Activated CD4-positive, alpha-beta memory T cell treated with anti-CD3 and anti-CD28 coated beads, Interleukin-2, amount 10 ng/mL, durations not matched to agents 7 days and 5 days (primary cell): ENCODE data around the gene OR10G3. TPM values are rescaled to one million over a fixed set of nuclear protein-coding genes. Genes with fewer than 3 reads are reported as not detected.

Experiments
- CTCF ChIA-PET: fragments of 350-600 bp; sonication (Branson Sonifier 250); formaldehyde crosslinking; loops from one replicate; lab custom pipeline; 2021; ENCODE audit warnings: antibody characterized with exemption, inconsistent platforms; lab: Charles Lee
- POLR2A ChIA-PET: fragments of 350-600 bp; sonication (Branson Sonifier 250); formaldehyde crosslinking; loops from one replicate; lab custom pipeline; 2021; ENCODE audit warnings: antibody characterized with exemption; lab: Charles Lee
- DNase-seq: peaks from one replicate; pipeline ENCODE4 v3.0.0-alpha.2; 2020
- H3K27ac Mint-ChIP-seq: one replicate; pipeline ENCODE4 v1.8.0; 2021; ENCODE audit warnings: mild to moderate bottlenecking, mixed read lengths
- H3K27me3 Mint-ChIP-seq: one replicate; pipeline ENCODE4 v1.8.0; 2021; ENCODE audit warnings: mixed read lengths
- H3K36me3 Mint-ChIP-seq: one replicate; pipeline ENCODE4 v1.8.0; 2021; ENCODE audit warnings: low read depth, mixed read lengths
- H3K4me1 Mint-ChIP-seq: one replicate; pipeline ENCODE4 v1.8.0; 2021; ENCODE audit warnings: mixed read lengths
- H3K4me3 Mint-ChIP-seq: one replicate; pipeline ENCODE4 v1.8.0; 2021; ENCODE audit warnings: mild to moderate bottlenecking, mixed read lengths
- H3K9me3 Mint-ChIP-seq: one replicate; pipeline ENCODE4 v1.8.0; 2021; ENCODE audit warnings: mixed read lengths
- total RNA-seq, 2 experiments: library from RNA; stranded (reverse); gene quantifications; one replicate each; pipeline ENCODE4 v1.2.3, GENCODE V29; 2021

OR10G3 gene
- total RNA-seq, 2 experiments from 2014 or later, result not detected

DNA sequence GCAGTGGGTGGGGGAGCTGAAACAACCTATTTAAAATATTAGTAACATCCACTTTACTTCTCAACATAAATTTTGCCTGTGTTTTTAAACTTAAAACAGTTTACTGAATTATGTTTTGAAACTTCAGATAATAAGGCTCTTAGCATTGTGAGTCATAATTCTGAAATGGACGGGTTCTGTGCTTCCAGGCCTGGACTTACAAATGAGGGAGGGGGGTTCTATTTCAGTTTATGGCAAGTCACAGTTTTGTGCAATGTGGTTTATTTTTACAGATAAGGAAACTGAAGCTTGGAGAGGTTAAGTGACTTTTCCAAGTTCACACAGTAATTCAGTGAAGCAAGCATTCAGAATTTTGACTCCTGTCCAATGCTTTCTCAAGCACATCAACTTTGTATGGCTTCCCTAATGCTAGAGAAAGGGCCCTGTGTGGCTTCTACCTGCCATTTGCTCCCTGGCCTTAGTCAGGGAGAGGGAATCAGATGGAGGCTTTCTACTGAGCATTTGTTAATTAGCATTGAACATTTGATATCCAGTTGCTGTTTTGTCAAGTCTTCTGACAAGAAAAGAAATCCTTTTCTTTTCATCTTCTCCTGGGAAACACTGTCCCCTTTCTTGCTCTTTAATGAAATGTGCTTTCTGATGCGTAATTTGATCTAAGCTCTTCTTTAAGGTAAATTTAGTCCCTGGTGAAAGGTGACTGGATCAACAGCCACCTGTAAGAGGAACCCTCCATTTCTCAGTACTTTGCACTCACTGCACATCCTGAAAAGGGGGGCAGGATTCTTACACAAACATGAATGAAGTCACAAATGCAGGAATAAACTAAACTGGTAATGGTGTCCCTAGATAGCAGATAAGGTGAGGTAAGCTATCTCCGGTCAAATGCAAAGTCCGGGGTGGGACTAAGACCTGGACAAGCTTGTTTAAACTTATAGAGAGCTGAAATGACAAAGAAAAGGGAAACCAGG lies 51.2 kb downstream of the OR10G3 start:
- Mint-ChIP-seq H3K9me3 (no peaks in the 10 kb centered on the region), H3K27me3 (peaks cover 16% of the 10 kb centered on the region), H3K27ac (no peak overlapping the region), H3K36me3 (no peaks in the 10 kb centered on the region), H3K4me3 (no peak overlapping the region), H3K4me1 (peaks cover 10% of the 10 kb centered on the region)
- POLR2A ChIA-PET, result no interaction called here
- DNase-seq, result no peak
- CTCF ChIA-PET, result interaction anchor here (1.5 to 1.9 kb wide), 2 partner anchors 15 to 31 kb away, joined by 4 to 5 read pairs; no protein-coding TSS in a partner anchor

DNA sequence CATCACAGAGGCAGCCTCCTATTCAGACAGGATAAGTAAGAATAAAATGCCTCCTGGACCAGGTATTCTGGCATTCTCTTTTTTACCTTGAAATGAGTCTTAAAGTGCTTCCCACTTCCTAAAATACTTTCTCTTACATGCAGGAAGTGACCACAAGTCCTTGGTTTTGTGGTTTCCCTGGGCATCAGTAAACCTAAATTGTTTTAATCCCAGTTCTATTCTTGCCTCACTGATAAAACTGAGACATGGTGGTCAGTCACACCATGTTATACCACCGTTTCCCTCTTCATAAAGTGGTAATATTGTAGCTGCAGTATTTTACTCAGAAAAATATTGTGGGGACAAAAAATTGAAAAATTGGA lies 52.6 kb downstream of the OR10G3 start:
- DNase-seq, result no peak
- Mint-ChIP-seq H3K9me3 (no peaks in the 10 kb centered on the region), H3K36me3 (no peaks in the 10 kb centered on the region), H3K4me3 (peak overlapping the region; percentile 71), H3K27me3 (peaks cover 12% of the 10 kb centered on the region), H3K4me1 (peaks cover 10% of the 10 kb centered on the region), H3K27ac (no peak overlapping the region)
- ChIA-PET CTCF (interaction anchor here (0.8 kb wide), 1 partner anchor 70 kb away, joined by 3 read pairs; no protein-coding TSS in a partner anchor), POLR2A (interaction anchor here (1.3 to 6.8 kb wide), 2 partner anchors 10 to 15 kb away, joined by 5 to 50 read pairs; partner anchors contain the start of gene METTL3)

DNA sequence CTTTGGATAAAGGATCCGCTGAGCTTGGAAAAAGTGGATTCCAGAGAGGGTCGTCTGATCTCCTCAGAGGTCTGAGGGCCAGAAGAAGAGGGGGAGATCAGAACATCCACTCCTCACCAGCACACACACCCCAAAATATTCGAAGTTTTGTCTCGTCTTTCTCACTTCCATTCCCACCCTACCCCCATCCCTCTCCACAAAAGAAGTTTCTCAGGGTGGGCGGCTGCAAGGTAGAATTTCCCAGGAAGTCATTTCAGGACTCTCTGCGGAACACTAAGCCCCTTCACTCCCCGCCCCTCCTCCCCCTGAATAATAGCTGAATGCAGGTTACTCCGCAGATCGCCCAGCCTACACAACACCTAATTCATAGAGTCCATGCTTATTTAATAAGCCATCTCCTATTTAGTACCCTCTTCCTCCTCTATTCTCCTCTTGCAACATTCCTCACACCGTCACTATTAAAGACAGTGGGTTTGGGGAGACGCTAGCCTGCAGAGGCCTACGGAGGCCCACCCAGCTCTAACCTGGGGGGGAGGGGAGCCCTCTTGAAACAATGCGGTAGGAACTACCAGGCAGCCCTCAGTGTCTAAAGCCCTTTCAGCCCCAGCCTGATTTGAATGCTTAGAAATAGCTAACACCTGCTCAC lies 53.1 kb downstream of the OR10G3 start:
- Mint-ChIP-seq H3K36me3 (no peaks in the 10 kb centered on the region), H3K27me3 (peaks cover 10% of the 10 kb centered on the region), H3K4me1 (peaks cover 10% of the 10 kb centered on the region), H3K4me3 (peak overlapping the region; percentile 71), H3K9me3 (no peaks in the 10 kb centered on the region), H3K27ac (no peak overlapping the region)
- DNase-seq, result no peak
- ChIA-PET POLR2A (interaction anchor here (1.2 to 6.8 kb wide), 3 partner anchors 10 to 28 kb away, joined by 5 to 50 read pairs (median 5); partner anchors contain the start of gene METTL3), CTCF (interaction anchor here (0.6 to 1.2 kb wide), 4 partner anchors 28 to 70 kb away, joined by 3 to 7 read pairs (median 4); no protein-coding TSS in a partner anchor)

DNA sequence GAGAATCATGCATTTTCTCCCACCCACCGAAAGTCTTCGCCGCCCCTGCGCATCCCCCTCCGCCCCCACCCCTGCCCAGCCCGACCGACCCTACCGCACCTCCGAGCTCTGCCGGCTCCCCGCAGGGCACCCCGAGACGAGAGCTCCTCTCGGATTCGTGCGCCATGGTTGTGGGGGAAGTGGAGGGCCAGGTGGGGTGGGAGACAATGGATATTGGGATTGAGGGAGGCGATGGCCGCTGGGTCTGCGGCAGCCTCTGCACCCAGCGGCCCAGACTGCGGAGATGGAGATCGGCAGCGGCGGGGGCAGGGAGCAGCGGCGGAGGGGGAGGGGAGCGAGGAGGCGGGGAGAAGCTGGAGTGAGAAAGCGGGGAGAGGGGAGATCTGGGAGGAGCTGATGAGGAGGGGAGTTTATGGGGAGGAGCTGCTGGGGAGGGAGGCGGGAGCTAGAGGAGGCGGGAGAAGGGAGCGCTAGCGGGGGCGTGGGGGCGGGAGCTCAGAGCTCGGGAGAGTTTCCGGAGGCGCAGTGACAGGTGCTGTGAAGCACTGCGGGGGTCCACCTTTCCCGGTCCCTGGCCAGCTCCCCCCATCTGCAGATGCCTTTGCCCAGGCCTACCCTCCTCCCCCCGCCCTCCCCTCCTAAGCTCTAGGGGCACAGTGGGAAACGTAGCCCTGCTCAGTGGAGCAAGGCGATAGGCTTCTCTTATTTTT lies 53.8 kb downstream of the OR10G3 start, which contains the start of gene SALL2:
Gene SALL2 (minus strand): TSS at position 385 of the 710 bp plus-strand sequence. CDS start 219 bp downstream, at position 166.
- no peak within 1 kb of the TSS for H3K27ac Mint-ChIP-seq
- peak; percentile 50 for DNase-seq
- ChIA-PET CTCF (interaction anchor here (0.6 to 1.2 kb wide), 3 partner anchors 27 to 50 kb away, joined by 4 to 7 read pairs (median 4); no protein-coding TSS in a partner anchor), POLR2A (interaction anchor here (1.0 to 6.8 kb wide), 5 partner anchors 8 to 49 kb away, joined by 3 to 50 read pairs (median 5); partner anchors contain the start of genes METTL3 and TOX4)
- H3K36me3 Mint-ChIP-seq, result no peaks in the 10 kb centered on the region
- peaks cover 10% of the 10 kb centered on the region for H3K4me1 Mint-ChIP-seq
- no peaks in the 10 kb centered on the region for H3K9me3 Mint-ChIP-seq
- peaks cover 11% of the 10 kb centered on the region for H3K27me3 Mint-ChIP-seq
- peak within 1 kb of the TSS; percentile 71 for H3K4me3 Mint-ChIP-seq

DNA sequence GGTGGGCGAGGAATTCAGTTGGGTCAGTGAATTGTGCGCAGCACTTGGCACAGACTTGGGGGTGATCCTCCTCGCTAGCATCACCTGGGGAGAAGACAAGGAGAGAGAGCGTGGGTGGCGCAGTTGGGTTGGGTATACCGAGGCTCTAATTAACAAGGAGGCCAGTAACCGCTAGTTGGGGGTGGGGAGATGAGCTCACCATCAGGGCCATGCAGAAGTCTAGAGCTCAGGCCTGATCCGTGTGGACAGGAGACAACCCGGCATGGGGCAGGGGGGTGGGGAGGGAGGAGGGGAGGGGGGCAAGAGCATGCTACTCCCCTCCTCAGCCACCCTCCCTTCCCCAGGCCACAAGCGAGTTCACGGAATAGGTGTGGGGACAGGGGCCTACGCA lies 54.3 kb downstream of the OR10G3 start:
- Mint-ChIP-seq H3K27ac (no peak overlapping the region), H3K4me3 (peak overlapping the region; percentile 71), H3K9me3 (no peaks in the 10 kb centered on the region), H3K36me3 (no peaks in the 10 kb centered on the region), H3K27me3 (peaks cover 14% of the 10 kb centered on the region), H3K4me1 (peaks cover 10% of the 10 kb centered on the region)
- no peak for DNase-seq
- ChIA-PET CTCF (interaction anchor here (1.2 kb wide), 1 partner anchor 27 kb away, joined by 7 read pairs; no protein-coding TSS in a partner anchor), POLR2A (interaction anchor here (1.0 to 6.8 kb wide), 3 partner anchors 9 to 48 kb away, joined by 3 to 50 read pairs (median 4); partner anchors contain the start of genes METTL3 and TOX4)

DNA sequence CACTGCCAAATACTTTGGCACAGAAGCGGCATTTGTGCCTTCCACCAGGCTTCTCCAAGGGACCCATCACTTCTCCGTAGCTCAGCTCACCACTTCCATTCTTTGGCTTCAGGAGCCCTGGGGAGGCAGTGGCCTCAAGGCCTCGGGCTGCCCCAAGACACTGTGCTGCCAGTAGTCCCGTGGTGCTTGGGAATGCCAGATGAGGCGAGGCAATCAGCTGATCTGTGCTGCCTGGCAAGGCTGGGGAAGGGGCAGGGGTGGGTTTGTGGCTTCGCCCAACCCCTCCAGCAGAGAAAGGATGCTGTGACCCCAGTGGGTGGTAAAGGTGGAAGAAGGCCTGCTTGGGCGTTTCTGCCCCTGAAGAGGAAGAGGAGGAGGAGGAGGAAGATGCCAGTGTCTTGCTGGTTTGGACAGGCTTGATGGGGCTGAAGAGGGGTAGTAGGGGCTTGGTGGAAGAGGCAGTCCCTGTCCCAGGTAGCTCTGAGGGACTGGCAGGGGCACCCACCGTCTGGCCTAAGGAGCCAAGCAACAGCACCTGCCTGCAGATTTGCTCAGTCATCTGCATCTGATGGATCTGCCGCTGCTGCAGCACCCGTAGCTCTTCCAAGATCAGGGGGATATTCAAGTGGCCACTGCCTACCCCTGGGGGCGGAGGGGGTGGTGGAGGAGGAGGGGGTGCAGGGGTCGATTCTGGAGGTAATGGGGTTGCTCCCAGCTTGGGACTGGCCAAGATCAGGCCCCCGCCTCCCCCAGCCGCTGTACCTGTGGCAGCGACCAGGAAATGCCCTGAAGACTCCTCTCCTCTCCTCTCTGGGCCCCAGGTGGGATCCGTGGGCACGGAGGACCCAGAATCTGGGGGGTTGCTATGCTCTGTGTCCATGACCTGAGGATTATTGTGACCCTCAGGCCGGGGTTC lies 55.0 kb downstream of the OR10G3 start:
- DNase-seq, result no peak
- Mint-ChIP-seq H3K4me3 (peak overlapping the region; percentile 65), H3K27ac (no peak overlapping the region), H3K36me3 (no peaks in the 10 kb centered on the region), H3K27me3 (peaks cover 13% of the 10 kb centered on the region), H3K9me3 (no peaks in the 10 kb centered on the region), H3K4me1 (peaks cover 10% of the 10 kb centered on the region)
- CTCF ChIA-PET, result interaction anchor here (1.1 kb wide), 1 partner anchor 26 kb away, joined by 3 read pairs; no protein-coding TSS in a partner anchor
- POLR2A ChIA-PET, result interaction anchor here (1.0 to 6.8 kb wide), 2 partner anchors 13 to 47 kb away, joined by 4 to 50 read pairs; partner anchors contain the start of genes METTL3 and TOX4

DNA sequence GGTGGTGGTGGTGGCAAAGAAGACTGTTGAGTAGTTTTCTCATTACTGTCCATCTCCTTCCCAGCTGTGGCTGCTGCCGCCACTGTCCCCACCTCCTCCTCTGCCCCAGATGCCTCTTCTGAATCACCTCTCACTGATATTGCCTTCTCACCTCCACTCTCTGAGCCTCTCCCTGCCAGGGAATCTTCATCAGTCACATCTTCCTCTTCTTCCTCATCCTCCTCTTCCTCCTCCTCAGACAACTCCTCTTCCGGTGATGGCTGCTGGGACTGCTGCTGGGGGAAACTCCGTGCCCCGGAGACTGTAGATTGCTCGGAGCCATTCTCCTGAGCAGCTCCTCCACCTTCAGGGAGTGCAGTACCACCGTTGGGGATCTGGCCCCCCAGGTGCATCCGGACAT lies 56.7 kb downstream of the OR10G3 start:
- H3K9me3 Mint-ChIP-seq, result no peaks in the 10 kb centered on the region
- no peak overlapping the region for H3K27ac Mint-ChIP-seq
- H3K36me3 Mint-ChIP-seq, result no peaks in the 10 kb centered on the region
- CTCF ChIA-PET, result no interaction called here
- H3K27me3 Mint-ChIP-seq, result peaks cover 15% of the 10 kb centered on the region
- POLR2A ChIA-PET, result interaction anchor here (6.8 kb wide), 1 partner anchor 11 kb away, joined by 50 read pairs; the partner anchor contains the start of gene METTL3
- no peak overlapping the region for H3K4me3 Mint-ChIP-seq
- DNase-seq, result no peak
- H3K4me1 Mint-ChIP-seq, result peaks cover 10% of the 10 kb centered on the region

DNA sequence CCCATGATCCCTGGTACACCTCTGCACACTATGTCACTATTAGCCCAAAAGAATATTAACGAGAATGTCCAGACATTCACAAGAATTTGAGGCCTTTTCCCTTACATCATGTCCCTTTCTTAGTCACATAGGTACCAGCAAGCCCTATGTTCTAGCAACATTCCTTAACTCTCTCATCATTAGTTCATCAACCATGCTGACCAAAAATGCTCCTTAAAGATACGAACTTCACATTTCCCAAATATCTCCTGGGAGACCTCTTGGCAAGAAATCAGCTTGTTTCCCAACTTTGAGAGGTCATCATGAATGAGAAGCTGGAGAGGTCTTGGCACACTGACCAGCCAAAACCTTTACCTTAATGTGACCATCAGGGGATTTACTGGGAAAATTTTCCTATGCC lies 58.4 kb downstream of the OR10G3 start:
- peaks cover 17% of the 10 kb centered on the region for H3K27me3 Mint-ChIP-seq
- no peaks in the 10 kb centered on the region for H3K36me3 Mint-ChIP-seq
- CTCF ChIA-PET, result no interaction called here
- peaks cover 3% of the 10 kb centered on the region for H3K4me1 Mint-ChIP-seq
- POLR2A ChIA-PET, result interaction anchor here (6.8 kb wide), 1 partner anchor 9 kb away, joined by 50 read pairs; the partner anchor contains the start of gene METTL3
- no peak for DNase-seq
- no peak overlapping the region for H3K27ac Mint-ChIP-seq
- no peaks in the 10 kb centered on the region for H3K9me3 Mint-ChIP-seq
- H3K4me3 Mint-ChIP-seq, result no peak overlapping the region

DNA sequence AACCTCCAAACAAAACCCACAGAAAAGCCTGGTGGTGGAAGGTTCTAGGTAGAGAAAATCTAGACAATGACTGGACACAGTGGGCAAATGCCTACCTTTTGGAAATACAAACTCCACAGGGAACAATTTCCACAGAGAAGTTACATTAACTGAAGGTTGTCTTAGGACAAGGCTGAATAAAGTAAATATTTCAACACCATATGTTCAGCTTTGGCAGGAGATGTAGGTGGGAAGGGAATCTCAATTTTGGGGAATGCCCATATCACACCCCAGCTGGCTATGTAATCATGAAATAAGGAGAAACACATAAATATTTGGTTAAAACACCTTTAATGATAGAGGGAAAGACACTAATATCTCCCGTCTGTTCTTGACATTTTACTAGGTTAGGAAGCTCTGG lies 59.1 kb downstream of the OR10G3 start:
- POLR2A ChIA-PET, result interaction anchor here (6.8 kb wide), 1 partner anchor 9 kb away, joined by 50 read pairs; the partner anchor contains the start of gene METTL3
- CTCF ChIA-PET, result no interaction called here
- Mint-ChIP-seq H3K4me1 (peaks cover 3% of the 10 kb centered on the region), H3K9me3 (no peaks in the 10 kb centered on the region), H3K27me3 (peaks cover 17% of the 10 kb centered on the region), H3K4me3 (no peak overlapping the region), H3K36me3 (no peaks in the 10 kb centered on the region), H3K27ac (no peak overlapping the region)
- DNase-seq, result no peak

DNA sequence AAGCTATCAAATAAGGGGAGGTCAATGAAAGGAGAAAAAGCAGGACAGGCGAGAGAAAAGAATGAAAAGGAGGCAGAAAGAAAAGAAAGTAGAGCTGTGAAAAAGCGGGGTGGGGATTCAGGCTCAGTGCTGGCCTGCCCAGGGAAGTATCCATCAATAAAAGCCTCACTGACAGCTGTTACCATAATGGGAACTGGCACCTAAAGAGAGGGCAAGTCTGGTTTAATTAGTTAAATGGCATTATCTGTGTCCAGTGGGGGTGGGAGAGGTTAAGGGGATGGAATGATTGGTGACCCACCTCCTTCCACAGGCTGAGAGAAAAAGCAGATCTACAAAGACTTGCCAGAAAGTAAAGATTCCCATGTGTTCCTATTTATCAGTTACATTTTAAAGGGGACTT lies 61.2 kb downstream of the OR10G3 start:
- POLR2A ChIA-PET, result interaction anchor here (1.2 to 1.9 kb wide), 2 partner anchors 9 to 39 kb away, joined by 4 to 6 read pairs; no protein-coding TSS in a partner anchor
- Mint-ChIP-seq H3K4me3 (no peak overlapping the region), H3K9me3 (no peaks in the 10 kb centered on the region), H3K36me3 (no peaks in the 10 kb centered on the region), H3K27me3 (peaks cover 14% of the 10 kb centered on the region), H3K27ac (no peak overlapping the region), H3K4me1 (no peaks in the 10 kb centered on the region)
- DNase-seq, result no peak
- CTCF ChIA-PET, result interaction anchor here (0.8 kb wide), 1 partner anchor 20 kb away, joined by 3 read pairs; no protein-coding TSS in a partner anchor
